B cell (primary cell): ENCODE data around the gene RHOT2. TPM values are rescaled to one million over a fixed set of nuclear protein-coding genes. Genes with fewer than 3 reads are reported as not detected.

Experiments
- ATAC-seq: fragments of 200-7000 bp; cut with Tn5 transposase; one replicate; pipeline ENCODE4 v1.10.0; 2021; ENCODE audit warnings: low read depth, mild to moderate bottlenecking, moderate number of reproducible peaks, moderate library complexity
- CTCF ChIA-PET: fragments of 350-600 bp; sonication (Branson Sonifier 250); formaldehyde crosslinking; loops from one replicate; lab custom pipeline; 2021; ENCODE audit warnings: antibody characterized with exemption, inconsistent platforms; lab: Charles Lee
- POLR2A ChIA-PET: fragments of 350-600 bp; sonication (Branson Sonifier 250); formaldehyde crosslinking; loops from one replicate; lab custom pipeline; 2021; ENCODE audit warnings: antibody characterized with exemption; lab: Charles Lee
- DNase-seq: peaks from one replicate; pipeline ENCODE4 v3.0.0; 2013
- H2AFZ ChIP-seq: 2 replicates; pipeline ENCODE4 v1.6.1; 2012; ENCODE audit warnings: mild to moderate bottlenecking, low read depth, low read length; ENCODE audit not compliant: insufficient read depth, poor library complexity, severe bottlenecking
- H3K27ac ChIP-seq, 2 donors: 1 replicate in 1 of 2; 2 replicates in 1 of 2; pipeline ENCODE4 v1.5.1; 2012 to 2013; ENCODE audit warnings: low read length in 2 of 2, mild to moderate bottlenecking in 2 of 2, moderate library complexity in 1 of 2
- H3K27me3 ChIP-seq, 4 experiments: fragments of 200-600 bp in 1 of 4; sonication (generic) in 1 of 4; replicated peaks in 1 of 4; 1 replicate in 2 of 4; 2 replicates in 2 of 4; pipeline versions ENCODE4 v1.6.1 to v1.7.0; 2013 to 2016; ENCODE audit warnings: low read length in 3 of 4, mild to moderate bottlenecking in 2 of 4, mixed read lengths in 1 of 4, moderate library complexity in 1 of 4; ENCODE audit not compliant: insufficient read depth in 4 of 4, control insufficient read depth in 3 of 4; ENCODE audit errors: control extremely low read depth in 1 of 4
- H3K36me3 ChIP-seq, 2 experiments: replicated peaks in 1 of 2; 1 replicate in 1 of 2; 2 replicates in 1 of 2; pipeline versions ENCODE4 v1.6.1 to v1.7.1; 2013; ENCODE audit warnings: low read length in 1 of 2; ENCODE audit not compliant: insufficient read depth in 2 of 2, control insufficient read depth in 1 of 2; ENCODE audit errors: control extremely low read depth in 1 of 2, extremely low read depth in 1 of 2
- H3K4me1 ChIP-seq, 2 donors: fragments of 200-600 bp in 1 of 2; sonication (generic) in 1 of 2; 1 replicate in 1 of 2; 2 replicates in 1 of 2; pipeline versions ENCODE4 v1.5.1 to v1.6.1; 2013 to 2017; ENCODE audit warnings: low read length in 2 of 2; ENCODE audit not compliant: control insufficient read depth in 2 of 2, insufficient read depth in 2 of 2
- H3K4me2 ChIP-seq: replicated peaks from 2 replicates; pipeline ENCODE3; 2012; ENCODE audit warnings: mild to moderate bottlenecking, low read depth, low read length; ENCODE audit not compliant: poor library complexity, severe bottlenecking
- H3K4me3 ChIP-seq, 5 experiments: fragments of 200-600 bp in 1 of 5; sonication (generic) in 1 of 5; 1 replicate in 3 of 5; 2 replicates in 2 of 5; pipeline versions ENCODE4 v1.5.1 to v1.7.0; 2011 to 2016; ENCODE audit warnings: low read length in 4 of 5, mild to moderate bottlenecking in 4 of 5, low read depth in 2 of 5, control low read depth in 1 of 5, moderate library complexity in 1 of 5; ENCODE audit not compliant: insufficient read depth in 1 of 5; ENCODE audit errors: control extremely low read depth in 1 of 5, extremely low read depth in 1 of 5
- H3K79me2 ChIP-seq: fragments of 200-600 bp; sonication (generic); one replicate; pipeline ENCODE4 v1.6.0; 2016; ENCODE audit warnings: low read length; ENCODE audit not compliant: control insufficient read depth, insufficient read depth
- H3K9ac ChIP-seq: fragments of 200-600 bp; sonication (generic); 2 replicates; pipeline ENCODE4 v1.6.1; 2017; ENCODE audit warnings: mild to moderate bottlenecking, low read length, moderate library complexity
- H3K9me3 ChIP-seq, 3 donors: one replicate each; pipeline versions ENCODE4 v1.6.1 to v1.7.1; 2013; ENCODE audit warnings: low read length in 2 of 3; ENCODE audit not compliant: control insufficient read depth in 2 of 3, insufficient read depth in 1 of 3; ENCODE audit errors: control extremely low read depth in 1 of 3
- H4K20me1 ChIP-seq: 2 replicates; pipeline ENCODE4 v1.6.0; 2012; ENCODE audit warnings: mild to moderate bottlenecking, low read length; ENCODE audit not compliant: insufficient read depth, control insufficient read depth, poor library complexity, severe bottlenecking
- H3K27ac Mint-ChIP-seq: one replicate; pipeline ENCODE4 v1.8.0; 2021; ENCODE audit warnings: mixed read lengths
- H3K27me3 Mint-ChIP-seq: one replicate; pipeline ENCODE4 v1.8.0; 2021; ENCODE audit warnings: mixed read lengths
- H3K4me1 Mint-ChIP-seq: one replicate; pipeline ENCODE4 v1.8.0; 2021; ENCODE audit warnings: mixed read lengths
- H3K4me3 Mint-ChIP-seq: one replicate; pipeline ENCODE4 v1.8.0; 2021; ENCODE audit warnings: mixed read lengths
- H3K9me3 Mint-ChIP-seq: one replicate; pipeline ENCODE4 v1.8.0; 2022; ENCODE audit warnings: mixed read lengths; ENCODE audit not compliant: insufficient read depth
- EZH2 ChIP-seq: IDR thresholded peaks from 2 replicates; pipeline ENCODE4 v1.6.1; 2012; ENCODE audit warnings: borderline replicate concordance, low read depth, mild to moderate bottlenecking, moderate library complexity, low read length; ENCODE audit not compliant: insufficient read depth, poor library complexity, severe bottlenecking
- WGBS: methylation state at CpG from one replicate; pipeline ENCODE4 v1.1.5; 2013; ENCODE audit warnings: missing lambda C conversion rate; ENCODE audit not compliant: insufficient coverage; 5-methylcytosine and 5-hydroxymethylcytosine counted together
- intact Hi-C: fragments of 100-400 bp; cut with micrococcal nuclease; formaldehyde crosslinking; loops from one replicate; pipeline ENCODE4 v1.10.0; 2022
- polyA plus RNA-seq: library from polyadenylated mRNA; depleted of rRNA; stranded (reverse); fragments of >200 nt; gene quantifications from 2 replicates; pipeline ENCODE4 v1.2.3, GENCODE V29; 2012
- total RNA-seq, 2 donors: library from RNA; stranded (reverse); fragments of 120-200 nt in 1 of 2; gene quantifications; 1 replicate in 1 of 2; 2 replicates in 1 of 2; pipeline versions ENCODE4 v1.2.3 to v1.2.4, GENCODE V29; 2013 to 2022
- TF ChIP-seq, protein P1 (sequence below): fragments of 200-600 bp; IDR thresholded peaks from one replicate; pipeline ENCODE4 v1.8.0; 2022; ENCODE audit warnings: antibody characterized with exemption, mild to moderate bottlenecking

The RHOT2 gene
- total and polyA plus RNA-seq, 2 donors (not counting 1 experiment from before 2014, with no cell fraction given): 207 to 461 TPM

- Histone ChIP-seq H3K4me1 (peaks cover 37 to 51% of the 10 kb centered on the region in 2 donors), H3K79me2 (peaks cover 50% of the 10 kb centered on the region), H2AFZ (no peak overlapping the region), H3K9me3 (no peaks in the 10 kb centered on the region), H3K9ac (no peak overlapping the region), H3K36me3 (peaks cover 0 to 27% of the 10 kb centered on the region in 2 experiments), H4K20me1 (peaks cover 35% of the 10 kb centered on the region), H3K4me2 (peak overlapping the region; percentile 97), H3K4me3 (no peak overlapping the region), H3K27ac (peak overlapping the region in 1 of 2 donors; percentile 89), H3K27me3 (no peaks in the 10 kb centered on the region)
- DNase-seq: no peak
- POLR2A ChIA-PET: no interaction called here
- H3K4me1 Mint-ChIP-seq: peaks cover 36% of the 10 kb centered on the region
- no peaks in the 10 kb centered on the region for H3K9me3 Mint-ChIP-seq
- no peaks in the 10 kb centered on the region for H3K27me3 Mint-ChIP-seq
- 96% methylated on average over 61 of the region's 61 CpGs for WGBS
- intact Hi-C loops: loop anchor here (1.0 to 5.0 kb wide), 6 partner anchors 16 to 56 kb away; partner anchors contain the start of genes ANTKMT, CIAO3, MCRIP2 and RHOT2
- no peak for TF ChIP-seq EZH2
- TF ChIP-seq, protein P1, sequence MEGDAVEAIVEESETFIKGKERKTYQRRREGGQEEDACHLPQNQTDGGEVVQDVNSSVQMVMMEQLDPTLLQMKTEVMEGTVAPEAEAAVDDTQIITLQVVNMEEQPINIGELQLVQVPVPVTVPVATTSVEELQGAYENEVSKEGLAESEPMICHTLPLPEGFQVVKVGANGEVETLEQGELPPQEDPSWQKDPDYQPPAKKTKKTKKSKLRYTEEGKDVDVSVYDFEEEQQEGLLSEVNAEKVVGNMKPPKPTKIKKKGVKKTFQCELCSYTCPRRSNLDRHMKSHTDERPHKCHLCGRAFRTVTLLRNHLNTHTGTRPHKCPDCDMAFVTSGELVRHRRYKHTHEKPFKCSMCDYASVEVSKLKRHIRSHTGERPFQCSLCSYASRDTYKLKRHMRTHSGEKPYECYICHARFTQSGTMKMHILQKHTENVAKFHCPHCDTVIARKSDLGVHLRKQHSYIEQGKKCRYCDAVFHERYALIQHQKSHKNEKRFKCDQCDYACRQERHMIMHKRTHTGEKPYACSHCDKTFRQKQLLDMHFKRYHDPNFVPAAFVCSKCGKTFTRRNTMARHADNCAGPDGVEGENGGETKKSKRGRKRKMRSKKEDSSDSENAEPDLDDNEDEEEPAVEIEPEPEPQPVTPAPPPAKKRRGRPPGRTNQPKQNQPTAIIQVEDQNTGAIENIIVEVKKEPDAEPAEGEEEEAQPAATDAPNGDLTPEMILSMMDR: no peak
- H3K4me3 Mint-ChIP-seq: no peak overlapping the region
- no peak overlapping the region for H3K27ac Mint-ChIP-seq
- CTCF ChIA-PET: no interaction called here
- ATAC-seq: no peak
Measured at GRCh38 chr16:684961-685696, 17.2 kb downstream of the RHOT2 start.

GRCh38 chr16:685967-686366 is 18.0 kb downstream of the RHOT2 start:
- CTCF ChIA-PET: no interaction called here
- POLR2A ChIA-PET: no interaction called here
- WGBS: 80% methylated on average over 10 of the region's 10 CpGs

More at GRCh38 chr16:685967-686366, 18.0 kb downstream of the RHOT2 start:
- no peak for TF ChIP-seq EZH2
- TF ChIP-seq, protein P1: no peak
- Mint-ChIP-seq H3K27me3 (no peaks in the 10 kb centered on the region), H3K9me3 (no peaks in the 10 kb centered on the region), H3K4me3 (peak overlapping the region; percentile 39), H3K27ac (peak overlapping the region; percentile 26), H3K4me1 (peaks cover 38% of the 10 kb centered on the region)
- Histone ChIP-seq H3K36me3 (peaks cover 0 to 27% of the 10 kb centered on the region in 2 experiments), H3K9ac (no peak overlapping the region), H3K27ac (no peak overlapping the region), H3K27me3 (no peaks in the 10 kb centered on the region), H3K4me2 (no peak overlapping the region), H4K20me1 (peaks cover 31% of the 10 kb centered on the region), H3K9me3 (peaks cover 0 to 7% (median 0%) of the 10 kb centered on the region in 3 donors), H3K4me3 (no peak overlapping the region), H3K4me1 (peaks cover 34 to 54% of the 10 kb centered on the region in 2 donors), H2AFZ (no peak overlapping the region), H3K79me2 (peaks cover 47% of the 10 kb centered on the region)
- no peak for DNase-seq
- intact Hi-C loops: loop anchor here (2.0 kb wide), 3 partner anchors 17 to 55 kb away; partner anchors contain the start of genes CIAO3 and RHOT2
- no peak for ATAC-seq
